HL-60 (cell line): ENCODE results near the gene ATP10B.

Experiments used
- DNase-seq, 2 experiments: peaks; one replicate each; pipeline ENCODE4 v3.0.0-alpha.2; 2010 to 2020; ENCODE audit warnings: low read depth in 1 of 2, low spot score in 1 of 2
- H3K27ac ChIP-seq: fragments of 250-450 bp; sonication (Bioruptor Pico); replicated peaks from 2 replicates; pipeline ENCODE4 v1.5.1; 2020; ENCODE audit warnings: mild to moderate bottlenecking, moderate library complexity
- H3K27me3 ChIP-seq: fragments of 250-450 bp; sonication (Bioruptor Pico); 2 replicates; pipeline ENCODE4 v1.5.1; 2021; ENCODE audit warnings: mild to moderate bottlenecking, moderate library complexity; ENCODE audit not compliant: insufficient read depth, poor library complexity, severe bottlenecking
- H3K4me3 ChIP-seq: replicated peaks from 2 replicates; pipeline ENCODE4 v1.5.1; 2011; ENCODE audit warnings: mild to moderate bottlenecking, control low read depth, low read length; ENCODE audit not compliant: insufficient read depth
- CTCF ChIP-seq: IDR thresholded peaks from one replicate; pipeline ENCODE4 v1.5.1; 2011; ENCODE audit warnings: low read length, control low read depth, inconsistent platforms; ENCODE audit not compliant: insufficient read depth
- GABPA ChIP-seq: IDR thresholded peaks from 2 replicates; pipeline ENCODE4 v1.6.1; 2012; ENCODE audit warnings: low read depth
- POLR2AphosphoS5 ChIP-seq: IDR thresholded peaks from 2 replicates; pipeline ENCODE4 v1.6.1; 2012; ENCODE audit warnings: low read depth
- REST ChIP-seq: IDR thresholded peaks from 2 replicates; pipeline ENCODE4 v1.6.1; 2012; ENCODE audit warnings: low read depth; ENCODE audit not compliant: insufficient replicate concordance
- SPI1 ChIP-seq: IDR thresholded peaks from 2 replicates; pipeline ENCODE4 v1.6.1; 2012; ENCODE audit warnings: low read depth, mild to moderate bottlenecking, borderline replicate concordance

ATP10B gene

GRCh38 chr5:160550075-160550474 is 301.9 kb downstream of the ATP10B start:
- H3K27me3 ChIP-seq, result no peaks in the 10 kb centered on the region
- no peak overlapping the region for H3K27ac ChIP-seq
- no peak overlapping the region for H3K4me3 ChIP-seq
- DNase-seq, result no peak
- TF ChIP-seq SPI1 (no peak), GABPA (no peak), POLR2AphosphoS5 (no peak), REST (no peak), CTCF (no peak)

- DNase-seq, result no peak
- no peak overlapping the region for H3K4me3 ChIP-seq
- no peak for TF ChIP-seq SPI1
- TF ChIP-seq GABPA, result no peak
- no peak for TF ChIP-seq REST
- no peaks in the 10 kb centered on the region for H3K27me3 ChIP-seq
- H3K27ac ChIP-seq, result no peak overlapping the region
Measured at GRCh38 chr5:160548949-160549645, 302.9 kb downstream of the ATP10B start.

- Histone ChIP-seq H3K4me3 (no peak overlapping the region), H3K27me3 (no peaks in the 10 kb centered on the region), H3K27ac (no peak overlapping the region)
- no peak for DNase-seq
- TF ChIP-seq SPI1 (no peak), GABPA (no peak), POLR2AphosphoS5 (no peak), CTCF (no peak), REST (no peak)
Measured at GRCh38 chr5:160547872-160548271, 304.1 kb downstream of the ATP10B start.
